HepG2 (cell line): ENCODE measurements around the gene PRKG1. TPM values are rescaled to one million over a fixed set of nuclear protein-coding genes. Genes with fewer than 3 reads are reported as not detected.

ENCODE experiments used
- ATAC-seq: fragments of 200-7000 bp; cut with Tn5 transposase; 3 replicates; pipeline ENCODE4 v1.9.1; 2020; ENCODE audit warnings: mild to moderate bottlenecking, moderate library complexity
- BruUV-seq: library from RNA; stranded (reverse); fragments of 400-500 nt; replicated peaks from 2 replicates; lab custom pipeline; 2021; lab: Mats Ljungman, UMichigan
- CTCF ChIA-PET: fragments of 300-600 bp; formaldehyde crosslinking; extraction: SDS; loops from one replicate; lab custom pipeline; 2021; ENCODE audit warnings: low total read pairs, inconsistent platforms, low intra/inter-chr PET ratio; lab: Yijun Ruan, JAX
- POLR2A ChIA-PET: fragments of 350-600 bp; sonication (Branson Sonifier 250); formaldehyde crosslinking; loops from one replicate; lab custom pipeline; 2020; ENCODE audit warnings: antibody characterized with exemption, inconsistent platforms; lab: Yijun Ruan, JAX
- DNase-seq: peaks from one replicate; pipeline ENCODE4 v3.0.0-alpha.2; 2015; ENCODE audit warnings: low spot score
- FAIRE-seq: peaks from 3 replicates; lab custom pipeline; 2011; peaks lifted over from hg19 to GRCh38; lab: Jason Lieb, UNC
- H2AFZ ChIP-seq: one replicate; pipeline ENCODE4 v1.6.1; 2011; ENCODE audit warnings: low read length, inconsistent platforms
- H3K27ac ChIP-seq: fragments of 300-600 bp; 3 replicates; pipeline ENCODE4 v1.8.0; 2011; ENCODE audit warnings: mixed run types, mild to moderate bottlenecking, mixed read lengths, low read length, inconsistent platforms; ENCODE audit not compliant: insufficient read depth; ENCODE audit errors: extremely low read length
- H3K27me3 ChIP-seq, 2 experiments: fragments of 200-600 bp in 1 of 2; 2 replicates in 1 of 2; 3 replicates in 1 of 2; pipeline versions ENCODE4 v1.6.0 to v1.8.0; 2011; ENCODE audit warnings: low read length in 2 of 2, mild to moderate bottlenecking in 2 of 2, moderate library complexity in 2 of 2, inconsistent platforms in 1 of 2; ENCODE audit not compliant: insufficient read depth in 2 of 2, control insufficient read depth in 1 of 2
- H3K36me3 ChIP-seq, 2 experiments: fragments of 200-600 bp in 1 of 2; replicated peaks in 1 of 2; 2 replicates in 1 of 2; 3 replicates in 1 of 2; pipeline versions ENCODE4 v1.5.1 to v1.8.0; 2011; ENCODE audit warnings: low read length in 2 of 2, inconsistent platforms in 1 of 2; ENCODE audit not compliant: insufficient read depth in 2 of 2, control insufficient read depth in 1 of 2
- H3K4me1 ChIP-seq: 2 replicates; pipeline ENCODE4 v1.5.1; 2012; ENCODE audit warnings: low read length, inconsistent platforms; ENCODE audit not compliant: insufficient read depth
- H3K4me2 ChIP-seq: 2 replicates; pipeline ENCODE4 v1.6.0; 2011; ENCODE audit warnings: low read depth, low read length, inconsistent platforms
- H3K4me3 ChIP-seq, 3 experiments: fragments of 200-600 bp in 1 of 3; sonication (generic), shearing (Covaris generic) in 1 of 3; replicated peaks in 1 of 3; 2 replicates each; pipeline ENCODE4 v1.5.1; 2011 to 2016; ENCODE audit warnings: low read length in 3 of 3, inconsistent platforms in 2 of 3, low read depth in 2 of 3, mild to moderate bottlenecking in 2 of 3, control low read depth in 1 of 3, mixed read lengths in 1 of 3; ENCODE audit not compliant: insufficient read depth in 1 of 3
- H3K79me2 ChIP-seq: one replicate; pipeline ENCODE4 v1.6.1; 2011; ENCODE audit warnings: low read length, inconsistent platforms; ENCODE audit not compliant: insufficient read depth
- H3K9ac ChIP-seq: 2 replicates; pipeline ENCODE4 v1.6.0; 2011; ENCODE audit warnings: mild to moderate bottlenecking, low read depth, low read length, inconsistent platforms; ENCODE audit not compliant: insufficient read depth
- H3K9me3 ChIP-seq: 2 replicates; pipeline ENCODE4 v1.5.1; 2012; ENCODE audit warnings: mild to moderate bottlenecking, low read length
- H4K20me1 ChIP-seq: 2 replicates; pipeline ENCODE4 v1.6.0; 2011; ENCODE audit warnings: inconsistent platforms, mild to moderate bottlenecking, low read length, moderate library complexity; ENCODE audit not compliant: insufficient read depth
- ARNT ChIP-seq: fragments of 450-650 bp; IDR thresholded peaks from 2 replicates; pipeline ENCODE4 v1.6.1; 2017
- BRD4 ChIP-seq: sonication (generic); formaldehyde crosslinking; IDR thresholded peaks from 2 replicates; pipeline ENCODE4 v1.4.0; 2020; ENCODE audit warnings: missing genetic modification reagents
- CC2D1A ChIP-seq: sonication (generic); formaldehyde crosslinking; IDR thresholded peaks from 2 replicates; pipeline ENCODE4 v1.8.1; 2023; ENCODE audit warnings: mild to moderate bottlenecking, missing genetic modification reagents
- FOSL2 ChIP-seq: sonication (generic); formaldehyde crosslinking; IDR thresholded peaks from 2 replicates; pipeline ENCODE4 v1.4.0; 2020; ENCODE audit warnings: missing genetic modification reagents
- GPBP1L1 ChIP-seq: sonication (generic); formaldehyde crosslinking; IDR thresholded peaks from 2 replicates; pipeline ENCODE4 v1.5.0; 2020; ENCODE audit warnings: mild to moderate bottlenecking, missing genetic modification reagents
- HNRNPH1 ChIP-seq: fragments of 200-400 bp; formaldehyde crosslinking; optimal IDR thresholded peaks from 2 replicates; pipeline ENCODE3; 2017; ENCODE audit warnings: mild to moderate bottlenecking, low read depth, low read length
- JUNB ChIP-seq: sonication (generic); formaldehyde crosslinking; IDR thresholded peaks from 2 replicates; pipeline ENCODE4 v1.8.0; 2022; ENCODE audit warnings: missing genetic modification reagents, mild to moderate bottlenecking, borderline replicate concordance
- NFYB ChIP-seq: sonication (generic); formaldehyde crosslinking; IDR thresholded peaks from 2 replicates; pipeline ENCODE4 v1.4.0; 2020; ENCODE audit warnings: missing genetic modification reagents
- NR2C2 ChIP-seq: sonication (generic); formaldehyde crosslinking; IDR thresholded peaks from 2 replicates; pipeline ENCODE4 v1.4.0; 2020; ENCODE audit warnings: missing genetic modification reagents, mild to moderate bottlenecking, moderate library complexity, borderline replicate concordance
- PRMT3 ChIP-seq: sonication (generic); formaldehyde crosslinking; IDR thresholded peaks from 2 replicates; pipeline ENCODE4 v1.8.1; 2022; ENCODE audit warnings: low read depth, mild to moderate bottlenecking, moderate library complexity, missing genetic modification reagents, borderline replicate concordance
- XBP1 ChIP-seq: sonication (generic); formaldehyde crosslinking; IDR thresholded peaks from 2 replicates; pipeline ENCODE4 v1.5.0; 2020; ENCODE audit warnings: missing genetic modification reagents
- ZFP36L2 ChIP-seq: sonication (generic); formaldehyde crosslinking; IDR thresholded peaks from 2 replicates; pipeline ENCODE4 v1.4.0; 2020; ENCODE audit warnings: missing genetic modification reagents
- ZHX2 ChIP-seq, 2 experiments: sonication (generic) in 1 of 2; formaldehyde crosslinking in 1 of 2; IDR thresholded peaks; 2 replicates each; pipeline versions ENCODE4 v1.6.1 to v1.9.0; 2014 to 2022; ENCODE audit warnings: antibody characterized with exemption in 1 of 2, borderline replicate concordance in 1 of 2, inconsistent platforms in 1 of 2, low read depth in 1 of 2, missing genetic modification reagents in 1 of 2
- ZNF33B ChIP-seq: sonication (generic); formaldehyde crosslinking; IDR thresholded peaks from 2 replicates; pipeline ENCODE4 v1.5.1; 2020; ENCODE audit warnings: mild to moderate bottlenecking, missing genetic modification reagents
- WGBS: methylation state at CpG from one replicate; pipeline ENCODE4 v1.1.6; 2017; ENCODE audit warnings: low lambda C conversion rate; 5-methylcytosine and 5-hydroxymethylcytosine counted together
- in situ Hi-C: cut with HindIII; loops from 2 replicates; pipeline ENCODE4 v1.10.0; 2017; ENCODE audit warnings: low pct_unique_long_range_greater_than_20kb; ENCODE audit not compliant: extremely low pct_ligation_motif_present
- intact Hi-C: fragments of 100-400 bp; cut with micrococcal nuclease; formaldehyde crosslinking; loops from one replicate; pipeline ENCODE4 v1.10.0; 2022; ENCODE audit not compliant: unreplicated experiment
- polyA plus RNA-seq, 8 experiments: library from polyadenylated mRNA; depleted of rRNA in 3 of 8; stranded (reverse) in 7 of 8; unstranded in 1 of 8; fragments of >200 nt; fragmentation: Illumina TruSeq in 4 of 8; extraction: Trizol in 4 of 8; gene quantifications; 2 replicates each; pipeline versions ENCODE4 v1.2.1 to v1.2.3, GENCODE V29; 2011 to 2016; ENCODE audit warnings: low read depth in 4 of 8, missing spikeins in 1 of 8, mixed read lengths in 1 of 8; ENCODE audit not compliant: insufficient read depth in 1 of 8
- total RNA-seq, 5 experiments: library from RNA; depleted of rRNA; stranded (reverse); fragments of >200 nt; fragmentation: Illumina TruSeq; extraction: Trizol; gene quantifications; 2 replicates each; pipeline ENCODE4 v1.2.3, GENCODE V29; 2016; ENCODE audit warnings: low read depth in 1 of 5
- TF ChIP-seq, protein P1 (sequence below): sonication (generic); formaldehyde crosslinking; conservative IDR thresholded peaks from 2 replicates; pipeline ENCODE4 v1.8.0; 2022; ENCODE audit warnings: mild to moderate bottlenecking, moderate library complexity, missing genetic modification reagents
- TF ChIP-seq, protein P2 (sequence below): sonication (generic); formaldehyde crosslinking; IDR thresholded peaks from 2 replicates; pipeline ENCODE4 v1.5.0; 2020; ENCODE audit warnings: missing genetic modification reagents

PRKG1 gene
- total and polyA plus RNA-seq, 2 of the 13 experiments (the other 11 are each of a cell fraction or from before 2014, with no cell fraction given): 0.01 TPM; not detected in 1

DNA sequence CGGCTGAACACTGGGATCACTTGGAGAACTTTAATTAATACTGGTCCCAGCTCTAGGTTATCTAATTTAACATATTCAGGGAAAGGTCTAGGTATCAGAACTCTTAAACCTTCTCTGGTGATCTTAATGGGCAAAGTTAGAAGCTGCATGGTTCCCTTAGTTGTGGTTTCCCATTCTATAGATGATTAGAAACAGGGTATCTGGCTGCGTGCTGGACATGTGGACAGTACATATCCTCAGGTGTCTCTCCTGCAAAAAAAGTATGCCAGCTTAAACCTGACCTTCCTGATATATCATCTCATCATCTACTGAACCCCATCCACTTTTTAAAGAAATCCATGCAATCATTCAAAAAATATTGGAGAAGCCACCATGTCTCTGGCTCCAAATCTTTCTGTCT is 955.3 kb downstream of the PRKG1 start:
- ChIA-PET CTCF (no interaction called here), POLR2A (no interaction called here)
- in situ Hi-C loops: no loop called here
- TF ChIP-seq XBP1 (CRISPR knock-in tag) (no peak), NR2C2 (CRISPR knock-in tag) (no peak), JUNB (CRISPR knock-in tag) (no peak), ZHX2 (IDR thresholded peaks at IDR 0.05; ENCODE audit: low read depth) (no peak), ZHX2 (CRISPR knock-in tag; IDR thresholded peaks at IDR 0.05; ENCODE audit: borderline replicate concordance) (no peak), ZNF33B (CRISPR knock-in tag) (no peak), PRMT3 (CRISPR knock-in tag) (no peak), ZFP36L2 (CRISPR knock-in tag) (no peak), FOSL2 (CRISPR knock-in tag) (no peak), BRD4 (no peak), NFYB (CRISPR knock-in tag) (no peak), GPBP1L1 (CRISPR knock-in tag) (no peak), HNRNPH1 (no peak), ARNT (no peak), CC2D1A (CRISPR knock-in tag) (no peak)
- TF ChIP-seq, protein P1, sequence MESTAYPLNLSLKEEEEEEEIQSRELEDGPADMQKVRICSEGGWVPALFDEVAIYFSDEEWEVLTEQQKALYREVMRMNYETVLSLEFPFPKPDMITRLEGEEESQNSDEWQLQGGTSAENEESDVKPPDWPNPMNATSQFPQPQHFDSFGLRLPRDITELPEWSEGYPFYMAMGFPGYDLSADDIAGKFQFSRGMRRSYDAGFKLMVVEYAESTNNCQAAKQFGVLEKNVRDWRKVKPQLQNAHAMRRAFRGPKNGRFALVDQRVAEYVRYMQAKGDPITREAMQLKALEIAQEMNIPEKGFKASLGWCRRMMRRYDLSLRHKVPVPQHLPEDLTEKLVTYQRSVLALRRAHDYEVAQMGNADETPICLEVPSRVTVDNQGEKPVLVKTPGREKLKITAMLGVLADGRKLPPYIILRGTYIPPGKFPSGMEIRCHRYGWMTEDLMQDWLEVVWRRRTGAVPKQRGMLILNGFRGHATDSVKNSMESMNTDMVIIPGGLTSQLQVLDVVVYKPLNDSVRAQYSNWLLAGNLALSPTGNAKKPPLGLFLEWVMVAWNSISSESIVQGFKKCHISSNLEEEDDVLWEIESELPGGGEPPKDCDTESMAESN: no peak
- TF ChIP-seq, protein P2, sequence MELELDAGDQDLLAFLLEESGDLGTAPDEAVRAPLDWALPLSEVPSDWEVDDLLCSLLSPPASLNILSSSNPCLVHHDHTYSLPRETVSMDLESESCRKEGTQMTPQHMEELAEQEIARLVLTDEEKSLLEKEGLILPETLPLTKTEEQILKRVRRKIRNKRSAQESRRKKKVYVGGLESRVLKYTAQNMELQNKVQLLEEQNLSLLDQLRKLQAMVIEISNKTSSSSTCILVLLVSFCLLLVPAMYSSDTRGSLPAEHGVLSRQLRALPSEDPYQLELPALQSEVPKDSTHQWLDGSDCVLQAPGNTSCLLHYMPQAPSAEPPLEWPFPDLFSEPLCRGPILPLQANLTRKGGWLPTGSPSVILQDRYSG (CRISPR knock-in tag): no peak

More for the DNA sequence above, 955.3 kb downstream of the PRKG1 start:
- Histone ChIP-seq H3K9me3 (no peaks in the 10 kb centered on the region), H3K4me2 (no peak overlapping the region), H3K9ac (no peak overlapping the region), H2AFZ (no peak overlapping the region), H3K27ac (no peak overlapping the region), H3K4me3 (no peak overlapping the region), H3K4me1 (no peaks in the 10 kb centered on the region), H3K36me3 (no peaks in the 10 kb centered on the region), H3K27me3 (no peaks in the 10 kb centered on the region; a peak in 1 of 5 replicates), H3K79me2 (no peaks in the 10 kb centered on the region), H4K20me1 (no peaks in the 10 kb centered on the region)
- no peak for DNase-seq
- no TSS peak for BruUV-seq
- no peak for ATAC-seq
- FAIRE-seq: no peak
- intact Hi-C loops: no loop called here
- WGBS: 0% methylated on average over 2 of the region's 2 CpGs
